Mucosa of descending colon (tissue), 3 donors: ENCODE data around the gene TUBAL3. TPM values are rescaled to one million over a fixed set of nuclear protein-coding genes. Genes with fewer than 3 reads are reported as not detected.

Source experiments
- ATAC-seq: fragments of 200-7000 bp; cut with Tn5 transposase; one replicate; pipeline ENCODE4 v1.9.1; 2020; ENCODE audit warnings: mild to moderate bottlenecking, moderate library complexity
- DNase-seq, 3 donors: peaks; one replicate each; pipeline ENCODE4 v3.0.0-alpha.2; 2020
- H3K36me3 ChIP-seq: fragments of 200-600 bp; one replicate; pipeline ENCODE4 v1.8.0; 2021; ENCODE audit warnings: low read depth, mild to moderate bottlenecking
- H3K4me1 ChIP-seq: fragments of 200-600 bp; one replicate; pipeline ENCODE4 v1.8.0; 2021; ENCODE audit warnings: low read depth, mild to moderate bottlenecking
- H3K4me3 ChIP-seq: fragments of 200-600 bp; one replicate; pipeline ENCODE4 v1.8.0; 2021; ENCODE audit warnings: mild to moderate bottlenecking
- H3K9me3 ChIP-seq: fragments of 200-600 bp; one replicate; pipeline ENCODE4 v1.8.0; 2021; ENCODE audit warnings: mild to moderate bottlenecking
- CTCF ChIP-seq: fragments of 200-600 bp; IDR thresholded peaks from one replicate; pipeline ENCODE4 v1.8.0; 2022; ENCODE audit warnings: antibody characterized with exemption, mild to moderate bottlenecking
- intact Hi-C, 2 donors: fragments of 100-400 bp; cut with DNase I in 1 of 2; cut with micrococcal nuclease in 1 of 2; formaldehyde crosslinking; loops; one replicate each; pipeline versions ENCODE4 v1.11.0 to v1.11.1; 2022; cut with DNase I, micrococcal nuclease
- total RNA-seq, 3 donors: library from RNA; stranded (reverse); fragmentation: NEBNext Ultra II Directional in 2 of 3; extraction: Animal tissue kit (Norgen Biotek cat#: 25700) in 2 of 3; gene quantifications; one replicate each; pipeline versions ENCODE4 v1.2.1 to v1.2.4, GENCODE V29; 2021 to 2023
- donor health status: DM: no; HTN: no; CAD: no; lungs with moderate emphysema.
- donor health status: DM: no; HTN: no; CAD: no.
- donor health status: DM: no; HTN: yes; CAD: no.

The TUBAL3 gene
- total RNA-seq, 3 donors from 2014 or later = 20.9 to 64.0 (median 38.7) TPM

- Histone ChIP-seq H3K4me1 (peaks cover 9% of the 10 kb centered on the region), H3K9me3 (no peaks in the 10 kb centered on the region), H3K4me3 (no peak within 1 kb of the TSS), H3K36me3 (no peaks in the 10 kb centered on the region)
- DNase-seq = no peak
- intact Hi-C loops = no loop called here
- ATAC-seq = peak; percentile 31
- no peak for TF ChIP-seq CTCF
Observed at GRCh38 chr10:5364890-5365338, 39.7 kb downstream of the TUBAL3 start, which contains the start of gene UCN3. Gene UCN3, plus strand, starts transcription at chr10:5364966. Its CDS starts 8,755 bp downstream, at chr10:5373721.

- H3K9me3 ChIP-seq = no peaks in the 10 kb centered on the region
- H3K4me3 ChIP-seq = no peak overlapping the region
- peaks cover 10% of the 10 kb centered on the region for H3K4me1 ChIP-seq
- ATAC-seq (no peak), DNase-seq (no peak)
- intact Hi-C loops = no loop called here
- no peaks in the 10 kb centered on the region for H3K36me3 ChIP-seq
- no peak for TF ChIP-seq CTCF
Observed at GRCh38 chr10:5364374-5364773, 40.3 kb downstream of the TUBAL3 start.

- H3K4me1 ChIP-seq = peaks cover 10% of the 10 kb centered on the region
- no peak overlapping the region for H3K4me3 ChIP-seq
- no peaks in the 10 kb centered on the region for H3K36me3 ChIP-seq
- H3K9me3 ChIP-seq = no peaks in the 10 kb centered on the region
- DNase-seq = no peak
- no peak for TF ChIP-seq CTCF
- ATAC-seq = no peak
- intact Hi-C loops = no loop called here
Observed at GRCh38 chr10:5362873-5363272, 41.8 kb downstream of the TUBAL3 start.

- intact Hi-C loops = no loop called here
- H3K9me3 ChIP-seq = no peaks in the 10 kb centered on the region
- TF ChIP-seq CTCF = no peak
- DNase-seq (no peak), ATAC-seq (no peak)
- H3K4me3 ChIP-seq = no peak overlapping the region
- H3K4me1 ChIP-seq = peaks cover 10% of the 10 kb centered on the region
- no peaks in the 10 kb centered on the region for H3K36me3 ChIP-seq
Observed at GRCh38 chr10:5361966-5362365, 42.7 kb downstream of the TUBAL3 start.

GRCh38 chr10:5360318-5360915 is 44.2 kb downstream of the TUBAL3 start:
- Histone ChIP-seq H3K9me3 (no peaks in the 10 kb centered on the region), H3K4me1 (peaks cover 10% of the 10 kb centered on the region), H3K36me3 (no peaks in the 10 kb centered on the region), H3K4me3 (no peak overlapping the region)
- intact Hi-C loops = no loop called here
- DNase-seq (peak in 1 of 3 donors; percentile 30), ATAC-seq (peak; percentile 85)
- TF ChIP-seq CTCF = no peak
